IPS DF 4.7 (cell line): ENCODE measurements around the gene PAGR1.
"Not testable (repeated sequence)": the region's sequence is repeated elsewhere in the genome, so short reads cannot be mapped to it uniquely, and the experiment has no call there.

Source experiments
- DNase-seq: peaks from one replicate; pipeline ENCODE4 v3.0.0-alpha.2; 2013; ENCODE audit warnings: low spot score; ENCODE audit errors: extremely low read depth

The PAGR1 gene

GRCh38 chr16:29811896-29812665 lies 3.9 kb upstream of the PAGR1 start, which contains the start of gene PRRT2:
PRRT2 (plus strand) TSS chr16:29812193; CDS start chr16:29813055, 862 bp downstream.
- DNase-seq, result no peak

- no peak for DNase-seq
Measured at GRCh38 chr16:29812754-29813643, 3.0 kb upstream of the PAGR1 start.

- DNase-seq, result no peak
Measured at GRCh38 chr16:29813644-29814562, 2.0 kb upstream of the PAGR1 start.

- DNase-seq, result no peak
Measured at GRCh38 chr16:29814592-29814991, 1.4 kb upstream of the PAGR1 start.

- DNase-seq, result no peak
Measured at GRCh38 chr16:29815032-29815721, 775 bp upstream of the PAGR1 start.

- DNase-seq, result no peak
Measured at GRCh38 chr16:29816694-29817441, 916 bp downstream of the PAGR1 start.

- DNase-seq, result no peak
Measured at GRCh38 chr16:29818082-29818481, 2.1 kb downstream of the PAGR1 start.

- DNase-seq, result no peak
Measured at GRCh38 chr16:29819506-29819905, 3.6 kb downstream of the PAGR1 start.

- no peak for DNase-seq
Measured at GRCh38 chr16:29820271-29820701, 4.3 kb downstream of the PAGR1 start, which contains the start of gene MVP. MVP (plus strand) TSS chr16:29820462; CDS start chr16:29830550, 10,088 bp downstream.

- no peak for DNase-seq
Measured at GRCh38 chr16:29820730-29821642, 5.0 kb downstream of the PAGR1 start.

GRCh38 chr16:29821643-29822115 lies 5.7 kb downstream of the PAGR1 start:
- no peak for DNase-seq

GRCh38 chr16:29824589-29825144 lies 8.7 kb downstream of the PAGR1 start:
- DNase-seq, result no peak

GRCh38 chr16:29825145-29826044 lies 9.4 kb downstream of the PAGR1 start:
- no peak for DNase-seq

- DNase-seq, result no peak
Measured at GRCh38 chr16:29826342-29826695, 10.4 kb downstream of the PAGR1 start.

- DNase-seq, result no peak
Measured at GRCh38 chr16:29830774-29831173, 14.8 kb downstream of the PAGR1 start.

- no peak for DNase-seq
Measured at GRCh38 chr16:29831490-29831889, 15.5 kb downstream of the PAGR1 start.

- DNase-seq, result not testable (repeated sequence)
Measured at GRCh38 chr16:29833219-29833618, 17.3 kb downstream of the PAGR1 start.
